GM19099 (cell line): Measurements from ENCODE around the gene PSMG2.

ENCODE experiments used
- POLR2A ChIP-seq: IDR thresholded peaks from 3 replicates; pipeline ENCODE4 v1.6.1; 2011; ENCODE audit warnings: low read depth; ENCODE audit not compliant: insufficient read length; ENCODE audit errors: extremely low read depth

Gene PSMG2

GRCh38 chr18:12701161-12701560 lies 1.7 kb upstream of the PSMG2 start:
- TF ChIP-seq POLR2A = no peak

- TF ChIP-seq POLR2A = no peak
These were observed 290 bp downstream of the PSMG2 start for GRCh38 chr18:12703096-12703567.

- no peak for TF ChIP-seq POLR2A
These were observed 822 bp downstream of the PSMG2 start for GRCh38 chr18:12703664-12704063.

- TF ChIP-seq POLR2A = no peak
These were observed 8.6 kb downstream of the PSMG2 start for GRCh38 chr18:12711446-12711845.

GRCh38 chr18:12721495-12722275 lies 18.8 kb downstream of the PSMG2 start:
- TF ChIP-seq POLR2A = no peak

GRCh38 chr18:12722731-12723130 lies 19.9 kb downstream of the PSMG2 start:
- TF ChIP-seq POLR2A = no peak

- TF ChIP-seq POLR2A = no peak
These were observed 23.5 kb downstream of the PSMG2 start for GRCh38 chr18:12726331-12726730.

- no peak for TF ChIP-seq POLR2A
These were observed 24.1 kb downstream of the PSMG2 start for GRCh38 chr18:12726774-12727550.

GRCh38 chr18:12737243-12737902 lies 34.5 kb downstream of the PSMG2 start:
- no peak for TF ChIP-seq POLR2A

- no peak for TF ChIP-seq POLR2A
These were observed 38.5 kb downstream of the PSMG2 start for GRCh38 chr18:12741351-12741750.

- TF ChIP-seq POLR2A = no peak
These were observed 39.6 kb downstream of the PSMG2 start for GRCh38 chr18:12742453-12742852.

- no peak for TF ChIP-seq POLR2A
These were observed 41.3 kb downstream of the PSMG2 start for GRCh38 chr18:12744103-12744502.

GRCh38 chr18:12745095-12745795 lies 42.4 kb downstream of the PSMG2 start:
- no peak for TF ChIP-seq POLR2A

GRCh38 chr18:12747530-12748315 lies 44.9 kb downstream of the PSMG2 start:
- TF ChIP-seq POLR2A = no peak
